ENCODE results near the gene NHP2. TPM values are rescaled to one million over a fixed set of nuclear protein-coding genes. Genes with fewer than 3 reads are reported as not detected.

The NHP2 gene
- total and polyA plus RNA-seq, 10 of the 15 experiments (the other 5 are each of a cell fraction or from before 2014, with no cell fraction given) = 39.2 to 513 (median 198) TPM

DNA sequence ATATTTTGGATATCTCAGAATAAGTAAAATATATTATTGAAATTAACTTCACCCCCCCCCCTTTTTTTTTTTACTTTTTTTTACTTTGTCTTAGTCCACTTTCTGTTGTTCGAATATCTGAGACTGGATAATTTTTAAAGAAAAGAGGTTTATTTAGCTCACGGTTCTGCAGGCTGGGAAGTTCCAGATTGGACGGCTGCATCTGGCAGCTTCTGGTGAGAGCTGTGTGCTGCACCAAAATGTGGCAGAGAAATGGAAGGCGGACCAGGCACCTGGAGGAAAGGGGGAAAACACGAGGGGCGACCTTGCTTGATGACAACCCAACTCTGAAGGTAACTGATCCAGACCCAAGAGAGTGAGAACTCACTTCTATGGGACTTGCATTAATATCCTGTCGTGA, 39.1 kb upstream of the NHP2 start:
- in situ Hi-C loops (cut with MboI) (no loop called here), intact Hi-C loops (cut with micrococcal nuclease; ENCODE audit: unreplicated experiment) (no loop called here)
- FAIRE-seq (no peak), DNase-seq (ENCODE audit: low read depth, low spot score) (no peak), ATAC-seq (no peak)
- H3K27ac ChIP-seq (ENCODE audit: control insufficient read depth, insufficient read depth) = no peak overlapping the region
- no TSS peak for BruUV-seq (replicated peaks)
- 25% methylated on average over 7 of the region's 7 CpGs for WGBS (ENCODE audit: insufficient coverage, insufficient replicate concordance, low lambda C conversion rate, missing lambda C conversion rate)
- RAD21 ChIA-PET (ENCODE audit: unreplicated experiment) = no interaction called here
- no peaks in the 10 kb centered on the region for H3K36me3 ChIP-seq (ENCODE audit: control insufficient read depth in 2 of 2, insufficient read depth in 2 of 2, low read length in 1 of 2)
- SMC1A ChIA-PET (ENCODE audit: uncharacterized antibody, unreplicated experiment) = no interaction called here
- POLR2A ChIA-PET = no interaction called here
- CTCF ChIA-PET = no interaction called here
- H3K4me3 ChIP-seq = no peak overlapping the region
- H3K9ac ChIP-seq (ENCODE audit: control insufficient read depth, insufficient read depth, low read length) = no peak overlapping the region
- H3K4me1 ChIP-seq (ENCODE audit: control insufficient read depth, insufficient read depth, low read length) = no peaks in the 10 kb centered on the region
- H3K79me2 ChIP-seq (ENCODE audit: control insufficient read depth, insufficient read depth, low read length) = no peaks in the 10 kb centered on the region
- H4K20me1 ChIP-seq (ENCODE audit: control insufficient read depth, insufficient read depth) = no peaks in the 10 kb centered on the region
- TF ChIP-seq, protein P1, sequence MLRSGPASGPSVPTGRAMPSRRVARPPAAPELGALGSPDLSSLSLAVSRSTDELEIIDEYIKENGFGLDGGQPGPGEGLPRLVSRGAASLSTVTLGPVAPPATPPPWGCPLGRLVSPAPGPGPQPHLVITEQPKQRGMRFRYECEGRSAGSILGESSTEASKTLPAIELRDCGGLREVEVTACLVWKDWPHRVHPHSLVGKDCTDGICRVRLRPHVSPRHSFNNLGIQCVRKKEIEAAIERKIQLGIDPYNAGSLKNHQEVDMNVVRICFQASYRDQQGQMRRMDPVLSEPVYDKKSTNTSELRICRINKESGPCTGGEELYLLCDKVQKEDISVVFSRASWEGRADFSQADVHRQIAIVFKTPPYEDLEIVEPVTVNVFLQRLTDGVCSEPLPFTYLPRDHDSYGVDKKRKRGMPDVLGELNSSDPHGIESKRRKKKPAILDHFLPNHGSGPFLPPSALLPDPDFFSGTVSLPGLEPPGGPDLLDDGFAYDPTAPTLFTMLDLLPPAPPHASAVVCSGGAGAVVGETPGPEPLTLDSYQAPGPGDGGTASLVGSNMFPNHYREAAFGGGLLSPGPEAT (IDR thresholded peaks at IDR 0.05; ENCODE audit: low read depth) = no peak
- no peak for TF ChIP-seq CBX5 (IDR thresholded peaks at IDR 0.05; ENCODE audit: low read depth)
- TF ChIP-seq, protein P2, sequence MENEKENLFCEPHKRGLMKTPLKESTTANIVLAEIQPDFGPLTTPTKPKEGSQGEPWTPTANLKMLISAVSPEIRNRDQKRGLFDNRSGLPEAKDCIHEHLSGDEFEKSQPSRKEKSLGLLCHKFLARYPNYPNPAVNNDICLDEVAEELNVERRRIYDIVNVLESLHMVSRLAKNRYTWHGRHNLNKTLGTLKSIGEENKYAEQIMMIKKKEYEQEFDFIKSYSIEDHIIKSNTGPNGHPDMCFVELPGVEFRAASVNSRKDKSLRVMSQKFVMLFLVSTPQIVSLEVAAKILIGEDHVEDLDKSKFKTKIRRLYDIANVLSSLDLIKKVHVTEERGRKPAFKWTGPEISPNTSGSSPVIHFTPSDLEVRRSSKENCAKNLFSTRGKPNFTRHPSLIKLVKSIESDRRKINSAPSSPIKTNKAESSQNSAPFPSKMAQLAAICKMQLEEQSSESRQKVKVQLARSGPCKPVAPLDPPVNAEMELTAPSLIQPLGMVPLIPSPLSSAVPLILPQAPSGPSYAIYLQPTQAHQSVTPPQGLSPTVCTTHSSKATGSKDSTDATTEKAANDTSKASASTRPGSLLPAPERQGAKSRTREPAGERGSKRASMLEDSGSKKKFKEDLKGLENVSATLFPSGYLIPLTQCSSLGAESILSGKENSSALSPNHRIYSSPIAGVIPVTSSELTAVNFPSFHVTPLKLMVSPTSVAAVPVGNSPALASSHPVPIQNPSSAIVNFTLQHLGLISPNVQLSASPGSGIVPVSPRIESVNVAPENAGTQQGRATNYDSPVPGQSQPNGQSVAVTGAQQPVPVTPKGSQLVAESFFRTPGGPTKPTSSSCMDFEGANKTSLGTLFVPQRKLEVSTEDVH (IDR thresholded peaks at IDR 0.05; ENCODE audit: low read depth, partially characterized antibody) = no peak
- no peak for TF ChIP-seq POLR2A (IDR thresholded peaks at IDR 0.05; ENCODE audit: low read depth, low read length)
- no peaks in the 10 kb centered on the region for H3K9me3 ChIP-seq (replicated peaks; ENCODE audit: control insufficient read depth, insufficient read depth, low read length)
- peaks cover 0 to 5% of the 10 kb centered on the region in 2 experiments; a peak in 3 of 4 replicates for H3K27me3 ChIP-seq (replicated peaks in 1 of 2; ENCODE audit: control insufficient read depth in 2 of 2, insufficient read depth in 2 of 2, low read length in 1 of 2)
- H3K4me2 ChIP-seq (ENCODE audit: control insufficient read depth, insufficient read depth) = no peak overlapping the region
- H2AFZ ChIP-seq (ENCODE audit: control insufficient read depth, low read depth, low read length) = no peak overlapping the region
